SK-N-MC (cell line): ENCODE data around the gene NRIP3.
"Not testable (repeated sequence)": the region's sequence is repeated elsewhere in the genome, so short reads cannot be mapped to it uniquely, and the experiment has no call there.

Experiments
- EZH2 ChIP-seq: fragments of 200-600 bp; sonication (generic); IDR thresholded peaks from one replicate; pipeline ENCODE4 v1.6.1; 2017; ENCODE audit warnings: antibody characterized with exemption
- FOXP2 ChIP-seq: optimal IDR thresholded peaks from 2 replicates; pipeline ENCODE3; 2011; ENCODE audit warnings: mild to moderate bottlenecking, moderate library complexity; ENCODE audit not compliant: insufficient read depth; ENCODE audit errors: extremely low read length, control extremely low read depth
- POLR2AphosphoS5 ChIP-seq: IDR thresholded peaks from 2 replicates; pipeline ENCODE4 v1.6.1; 2012; ENCODE audit warnings: mild to moderate bottlenecking, low read depth, low read length, borderline replicate concordance

- TF ChIP-seq EZH2, POLR2AphosphoS5, FOXP2: not testable (repeated sequence)
Observed at GRCh38 chr11:9009538-9009937, 5.7 kb upstream of the NRIP3 start.
